Measurements from ENCODE around the gene RIC8A.

- TF ChIP-seq CTCF (IDR thresholded peaks at IDR 0.05; ENCODE audit: insufficient read depth, low read depth, low read length) (no peak), EZH2 (IDR thresholded peaks at IDR 0.05; ENCODE audit: insufficient read depth, low read length) (no peak)
Observed at GRCh38 chr11:206526-207207, 841 bp upstream of the RIC8A start.
